K562 (cell line): Measurements from ENCODE around the gene ANGEL2. TPM values are rescaled to one million over a fixed set of nuclear protein-coding genes. Genes with fewer than 3 reads are reported as not detected.

Experiments
- ATAC-seq: fragments of 200-7000 bp; cut with Tn5 transposase; 3 replicates; pipeline ENCODE4 v1.9.1; 2020; ENCODE audit warnings: moderate library complexity
- BruUV-seq: library from RNA; stranded (reverse); fragments of 400-500 nt; replicated peaks from 2 replicates; lab custom pipeline; 2021; lab: Mats Ljungman, UMichigan
- CTCF ChIA-PET: fragments of 300-600 bp; formaldehyde crosslinking; extraction: SDS; loops from one replicate; lab custom pipeline; 2021; ENCODE audit warnings: low intra/inter-chr PET ratio; lab: Yijun Ruan, JAX
- POLR2A ChIA-PET: fragments of 300-600, 350-650 bp; sonication (Branson Sonifier 250); formaldehyde crosslinking; extraction: SDS; loops from one replicate; lab custom pipeline; 2021; ENCODE audit warnings: antibody characterized with exemption, inconsistent platforms; lab: Yijun Ruan, JAX
- DNase-seq, 4 experiments: peaks; one replicate each; pipeline versions ENCODE4 v3.0.0 to v3.0.0-alpha.2; 2011 to 2018; ENCODE audit warnings: low spot score in 3 of 4, mixed read lengths in 3 of 4; ENCODE audit errors: extremely low read depth in 1 of 4
- FAIRE-seq: peaks from 2 replicates; lab custom pipeline; 2011; peaks lifted over from hg19 to GRCh38; lab: Jason Lieb, UNC
- H2AFZ ChIP-seq: 2 replicates; pipeline ENCODE4 v1.6.0; 2011; ENCODE audit warnings: low read depth, low read length, control low read depth, inconsistent platforms
- H3K27ac ChIP-seq: fragments of 200-600 bp; 3 replicates; pipeline ENCODE4 v1.8.0; 2011; ENCODE audit warnings: low read depth, mild to moderate bottlenecking, control low read depth, inconsistent platforms, low read length, moderate library complexity, mixed read lengths; ENCODE audit errors: extremely low read depth
- H3K27me3 ChIP-seq, 2 experiments: fragments of 300-600 bp in 1 of 2; 2 replicates in 1 of 2; 3 replicates in 1 of 2; pipeline versions ENCODE4 v1.6.0 to v1.8.0; 2011; ENCODE audit warnings: inconsistent platforms in 2 of 2, low read length in 2 of 2, mild to moderate bottlenecking in 1 of 2, mixed read lengths in 1 of 2, moderate library complexity in 1 of 2; ENCODE audit not compliant: control insufficient read depth in 2 of 2, insufficient read depth in 2 of 2
- H3K36me3 ChIP-seq: fragments of 300-600 bp; 3 replicates; pipeline ENCODE4 v1.8.0; 2011; ENCODE audit warnings: mild to moderate bottlenecking, low read length, inconsistent platforms; ENCODE audit not compliant: control insufficient read depth, insufficient read depth
- H3K4me1 ChIP-seq, 2 experiments: fragments of 200-600 bp in 1 of 2; replicated peaks in 1 of 2; 2 replicates in 1 of 2; 3 replicates in 1 of 2; pipeline versions ENCODE4 v1.5.1 to v1.8.0; 2011; ENCODE audit warnings: inconsistent platforms in 2 of 2, low read length in 2 of 2, mild to moderate bottlenecking in 1 of 2, mixed read lengths in 1 of 2, moderate library complexity in 1 of 2; ENCODE audit not compliant: control insufficient read depth in 2 of 2, insufficient read depth in 2 of 2
- H3K4me2 ChIP-seq: 2 replicates; pipeline ENCODE4 v1.6.1; 2011; ENCODE audit warnings: low read length, control low read depth, inconsistent platforms, mixed read lengths; ENCODE audit not compliant: insufficient read depth
- H3K4me3 ChIP-seq: fragments of 200-600 bp; sonication (generic), shearing (Covaris generic); 2 replicates; pipeline ENCODE4 v1.5.1; 2016; ENCODE audit warnings: control low read depth, inconsistent platforms
- H3K79me2 ChIP-seq: fragments of 200-600 bp; 3 replicates; pipeline ENCODE4 v1.8.0; 2011; ENCODE audit warnings: low read length, inconsistent platforms; ENCODE audit not compliant: control insufficient read depth, insufficient read depth
- H3K9ac ChIP-seq, 2 experiments: 2 replicates each; pipeline versions ENCODE4 v1.6.0 to v1.6.1; 2011; ENCODE audit warnings: low read depth in 2 of 2, low read length in 2 of 2, control low read depth in 1 of 2, inconsistent platforms in 1 of 2, mild to moderate bottlenecking in 1 of 2, mixed read lengths in 1 of 2; ENCODE audit not compliant: insufficient read depth in 1 of 2
- H3K9me1 ChIP-seq: one replicate; pipeline ENCODE4 v1.6.0; 2011; ENCODE audit warnings: inconsistent platforms, mild to moderate bottlenecking, low read length, moderate library complexity; ENCODE audit not compliant: control insufficient read depth, insufficient read depth
- H3K9me3 ChIP-seq: replicated peaks from 2 replicates; pipeline ENCODE4 v1.5.1; 2011; ENCODE audit warnings: low read depth, low read length, inconsistent platforms; ENCODE audit not compliant: control insufficient read depth, insufficient read depth
- H4K20me1 ChIP-seq: replicated peaks from 2 replicates; pipeline ENCODE4 v1.6.1; 2011; ENCODE audit warnings: low read length, inconsistent platforms, mixed read lengths; ENCODE audit not compliant: control insufficient read depth, insufficient read depth
- C11orf30 ChIP-seq: fragments of 450-650 bp; IDR thresholded peaks from 2 replicates; pipeline ENCODE4 v1.6.1; 2016; ENCODE audit warnings: low read depth, mild to moderate bottlenecking
- CEBPG ChIP-seq, 3 experiments: fragments of 200-800 bp in 1 of 3; sonication (Bioruptor generic) in 1 of 3; sonication (generic) in 1 of 3; formaldehyde crosslinking in 1 of 3; IDR thresholded peaks in 2 of 3; conservative IDR thresholded peaks in 1 of 3; 2 replicates each; pipeline versions ENCODE4 v1.6.1 to v1.8.0; 2016 to 2022; ENCODE audit warnings: missing compliant biosample characterization in 2 of 3, missing genetic modification characterization in 2 of 3, mild to moderate bottlenecking in 1 of 3, missing genetic modification reagents in 1 of 3
- NFIC ChIP-seq: fragments of 450-650 bp; IDR thresholded peaks from 2 replicates; pipeline ENCODE4 v1.6.1; 2017; ENCODE audit warnings: mild to moderate bottlenecking, inconsistent platforms
- SAFB ChIP-seq: fragments of 200-400 bp; formaldehyde crosslinking; IDR thresholded peaks from 2 replicates; pipeline ENCODE4 v1.6.1; 2017; ENCODE audit warnings: low read depth, low read length, borderline replicate concordance
- TAF15 ChIP-seq: fragments of 200-400 bp; formaldehyde crosslinking; IDR thresholded peaks from 2 replicates; pipeline ENCODE4 v1.6.1; 2017; ENCODE audit warnings: mild to moderate bottlenecking, low read depth, low read length, moderate library complexity
- TRIM28 ChIP-seq: fragments of 450-650 bp; IDR thresholded peaks from 2 replicates; pipeline ENCODE4 v1.6.1; 2017
- ZNF121 ChIP-seq: sonication (generic); formaldehyde crosslinking; conservative IDR thresholded peaks from 2 replicates; pipeline ENCODE4 v1.8.0; 2022; ENCODE audit warnings: missing genetic modification reagents
- ZZZ3 ChIP-seq: fragments of 450-650 bp; IDR thresholded peaks from 2 replicates; pipeline ENCODE4 v1.6.1; 2016; ENCODE audit warnings: antibody characterized with exemption, mild to moderate bottlenecking, moderate library complexity
- WGBS: fragments of 100-300 bp; shearing (Covaris generic); methylation state at CpG from one replicate; pipeline ENCODE4 v1.1.6; 2016; ENCODE audit warnings: low coverage, mixed read lengths; ENCODE audit not compliant: insufficient coverage; ENCODE audit errors: missing lambda C conversion rate; 5-methylcytosine and 5-hydroxymethylcytosine counted together
- in situ Hi-C: fragments of 300-500 bp; cut with MboI; formaldehyde crosslinking; loops from 4 replicates; pipeline ENCODE4 v1.15.0; 2018; ENCODE audit warnings: inconsistent platforms, mixed read lengths
- intact Hi-C: fragments of 100-400 bp; cut with micrococcal nuclease; formaldehyde crosslinking; loops from 2 replicates; pipeline ENCODE4 v1.14.2; 2022
- polyA plus RNA-seq, 8 experiments: library from polyadenylated mRNA; depleted of rRNA in 4 of 8; stranded (reverse) in 5 of 8; unstranded in 3 of 8; fragments of >200 nt; fragmentation: Nextera tagmentation in 2 of 8; fragmentation: Illumina TruSeq in 1 of 8; extraction: Ambion mirVana in 2 of 8; extraction: Trizol in 1 of 8; gene quantifications; 2 replicates each; pipeline versions ENCODE4 v1.2.1 to v1.2.3, GENCODE V29; 2011 to 2014; ENCODE audit warnings: inconsistent platforms in 1 of 8, missing spikeins in 1 of 8
- total RNA-seq, 7 experiments: library from RNA; depleted of rRNA in 6 of 7; stranded (reverse); fragments of >200 nt in 6 of 7; fragmentation: Illumina TruSeq in 2 of 7; extraction: Trizol in 2 of 7; gene quantifications; 2 replicates each; pipeline versions ENCODE4 v1.2.1 to v1.2.3, GENCODE V29; 2011 to 2021; ENCODE audit warnings: low replicate concordance in 1 of 7
- TF ChIP-seq, protein P1 (sequence below): sonication (generic); formaldehyde crosslinking; IDR thresholded peaks from 2 replicates; pipeline ENCODE4 v1.8.1; 2023; ENCODE audit warnings: missing genetic modification reagents, mild to moderate bottlenecking, borderline replicate concordance

The ANGEL2 gene
- total and polyA plus RNA-seq, 9 of the 15 experiments (the other 6 are each of a cell fraction or from before 2014, with no cell fraction given): 6.8 to 34.6 (median 26.2) TPM

- Histone ChIP-seq H3K9me3 (no peaks in the 10 kb centered on the region), H3K4me2 (no peak overlapping the region), H2AFZ (no peak overlapping the region), H3K36me3 (no peaks in the 10 kb centered on the region), H3K79me2 (no peaks in the 10 kb centered on the region), H3K4me3 (no peak overlapping the region), H3K4me1 (no peaks in the 10 kb centered on the region), H3K27ac (no peak overlapping the region), H3K9me1 (no peaks in the 10 kb centered on the region), H3K27me3 (peaks cover 12 to 29% of the 10 kb centered on the region in 2 experiments; a peak in 4 of 5 replicates), H4K20me1 (no peaks in the 10 kb centered on the region)
- FAIRE-seq (no peak), ATAC-seq (no peak), DNase-seq (no peak)
- intact Hi-C loops: no loop called here
- ChIA-PET CTCF (interaction anchor here (0.7 kb wide), 1 partner anchor 14 kb away, joined by 3 read pairs; no protein-coding TSS in a partner anchor), POLR2A (interaction anchor here (0.6 to 1.1 kb wide), 4 partner anchors 23 to 209 kb away, joined by 3 to 5 read pairs (median 3); no protein-coding TSS in a partner anchor)
- 39% methylated on average over 2 of the region's 2 CpGs for WGBS
- in situ Hi-C loops: loop anchor here (10.0 kb wide), 1 partner anchor 522 kb away; no protein-coding TSS in a partner anchor
- no TSS peak for BruUV-seq
- TF ChIP-seq TRIM28 (no peak), SAFB (no peak), ZZZ3 (no peak)
- TF ChIP-seq, all 486 proteins: peak for 0
- no peak overlapping the region for H3K9ac ChIP-seq
Measured at GRCh38 chr1:212986551-212986950, 29.1 kb downstream of the ANGEL2 start.

DNA sequence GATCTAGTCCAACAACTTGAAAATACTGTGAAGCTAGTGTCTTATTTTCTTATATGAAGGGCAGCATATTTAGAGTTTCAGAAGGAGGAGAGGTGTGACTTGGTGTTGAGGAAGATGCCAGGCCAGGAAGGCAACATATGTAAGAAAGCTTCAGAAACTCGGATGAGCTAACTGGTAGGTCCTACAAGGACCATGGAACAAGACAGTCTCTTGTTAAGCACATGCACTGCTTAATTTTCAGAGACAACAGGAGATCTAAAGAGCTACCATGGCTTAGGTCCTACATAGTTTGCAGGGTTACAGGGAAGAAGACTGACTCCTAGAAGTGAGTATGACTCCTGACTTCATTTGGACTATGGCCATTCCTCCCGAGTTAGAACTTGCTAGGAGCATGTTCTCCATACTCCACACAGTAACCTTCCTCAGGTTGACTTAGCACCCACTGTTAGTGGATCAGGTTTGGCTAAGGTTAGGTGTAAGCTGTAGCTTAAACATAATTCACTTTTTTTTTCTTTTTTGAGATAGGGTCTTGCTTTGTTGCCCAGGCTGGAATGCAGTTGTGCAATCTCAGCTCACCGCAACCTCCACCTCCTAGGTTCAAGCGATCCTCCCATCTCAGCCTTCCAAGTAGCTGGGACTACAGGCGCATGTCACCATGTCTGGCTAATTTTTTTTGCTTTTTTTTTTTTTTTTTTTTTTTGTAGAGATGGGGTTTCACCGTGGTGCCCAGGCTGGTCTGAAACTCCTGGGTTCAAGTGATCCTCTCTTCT is 31.0 kb downstream of the ANGEL2 start:
- ChIA-PET POLR2A (interaction anchor here (0.6 to 1.0 kb wide), 3 partner anchors 10 to 553 kb away, joined by 3 read pairs; no protein-coding TSS in a partner anchor), CTCF (no interaction called here)
- Histone ChIP-seq H3K36me3 (no peaks in the 10 kb centered on the region), H3K9me1 (no peaks in the 10 kb centered on the region), H3K9me3 (no peaks in the 10 kb centered on the region), H3K27ac (no peak overlapping the region), H3K79me2 (no peaks in the 10 kb centered on the region), H4K20me1 (0 out of 2 replicates have a peak, but pooled peaks cover under 1% of the 10 kb centered on the region), H3K9ac (no peak overlapping the region), H3K4me2 (no peak overlapping the region), H3K4me3 (no peak overlapping the region), H3K4me1 (no peaks in the 10 kb centered on the region), H3K27me3 (peaks cover 15 to 47% of the 10 kb centered on the region in 2 experiments; a peak in 4 of 5 replicates), H2AFZ (no peak overlapping the region)
- 38% methylated on average over 5 of the region's 6 CpGs for WGBS
- DNase-seq (no peak), FAIRE-seq (no peak), ATAC-seq (no peak)
- intact Hi-C loops: loop anchor here (5.0 kb wide), 1 partner anchor 317 kb away; no protein-coding TSS in a partner anchor
- in situ Hi-C loops: loop anchor here (10.0 kb wide), 1 partner anchor 520 kb away; no protein-coding TSS in a partner anchor
- no TSS peak for BruUV-seq
- no peak for TF ChIP-seq CEBPG (CRISPR knock-in tag; IDR thresholded peaks at IDR 0.05)
- 0 out of 4 replicates have a peak, but pooled peaks of 1 of the 2 experiments have one; percentile 7 for TF ChIP-seq CEBPG (tag; conservative IDR thresholded peaks at IDR 0.05 in 1 of 2, IDR thresholded peaks at IDR 0.05 in 1 of 2)
- TF ChIP-seq, protein P1, sequence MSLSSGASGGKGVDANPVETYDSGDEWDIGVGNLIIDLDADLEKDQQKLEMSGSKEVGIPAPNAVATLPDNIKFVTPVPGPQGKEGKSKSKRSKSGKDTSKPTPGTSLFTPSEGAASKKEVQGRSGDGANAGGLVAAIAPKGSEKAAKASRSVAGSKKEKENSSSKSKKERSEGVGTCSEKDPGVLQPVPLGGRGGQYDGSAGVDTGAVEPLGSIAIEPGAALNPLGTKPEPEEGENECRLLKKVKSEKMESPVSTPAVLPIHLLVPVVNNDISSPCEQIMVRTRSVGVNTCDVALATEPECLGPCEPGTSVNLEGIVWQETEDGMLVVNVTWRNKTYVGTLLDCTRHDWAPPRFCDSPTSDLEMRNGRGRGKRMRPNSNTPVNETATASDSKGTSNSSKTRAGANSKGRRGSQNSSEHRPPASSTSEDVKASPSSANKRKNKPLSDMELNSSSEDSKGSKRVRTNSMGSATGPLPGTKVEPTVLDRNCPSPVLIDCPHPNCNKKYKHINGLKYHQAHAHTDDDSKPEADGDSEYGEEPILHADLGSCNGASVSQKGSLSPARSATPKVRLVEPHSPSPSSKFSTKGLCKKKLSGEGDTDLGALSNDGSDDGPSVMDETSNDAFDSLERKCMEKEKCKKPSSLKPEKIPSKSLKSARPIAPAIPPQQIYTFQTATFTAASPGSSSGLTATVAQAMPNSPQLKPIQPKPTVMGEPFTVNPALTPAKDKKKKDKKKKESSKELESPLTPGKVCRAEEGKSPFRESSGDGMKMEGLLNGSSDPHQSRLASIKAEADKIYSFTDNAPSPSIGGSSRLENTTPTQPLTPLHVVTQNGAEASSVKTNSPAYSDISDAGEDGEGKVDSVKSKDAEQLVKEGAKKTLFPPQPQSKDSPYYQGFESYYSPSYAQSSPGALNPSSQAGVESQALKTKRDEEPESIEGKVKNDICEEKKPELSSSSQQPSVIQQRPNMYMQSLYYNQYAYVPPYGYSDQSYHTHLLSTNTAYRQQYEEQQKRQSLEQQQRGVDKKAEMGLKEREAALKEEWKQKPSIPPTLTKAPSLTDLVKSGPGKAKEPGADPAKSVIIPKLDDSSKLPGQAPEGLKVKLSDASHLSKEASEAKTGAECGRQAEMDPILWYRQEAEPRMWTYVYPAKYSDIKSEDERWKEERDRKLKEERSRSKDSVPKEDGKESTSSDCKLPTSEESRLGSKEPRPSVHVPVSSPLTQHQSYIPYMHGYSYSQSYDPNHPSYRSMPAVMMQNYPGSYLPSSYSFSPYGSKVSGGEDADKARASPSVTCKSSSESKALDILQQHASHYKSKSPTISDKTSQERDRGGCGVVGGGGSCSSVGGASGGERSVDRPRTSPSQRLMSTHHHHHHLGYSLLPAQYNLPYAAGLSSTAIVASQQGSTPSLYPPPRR (CRISPR knock-in tag): no peak
- no peak for TF ChIP-seq C11orf30
- no peak for TF ChIP-seq TAF15
- TF ChIP-seq ZNF121 (CRISPR knock-in tag): peak; percentile 28; the same call in 1 of the 2 replicates
- no peak for TF ChIP-seq NFIC
